ENCODE results near the gene SLC26A1.

DNA sequence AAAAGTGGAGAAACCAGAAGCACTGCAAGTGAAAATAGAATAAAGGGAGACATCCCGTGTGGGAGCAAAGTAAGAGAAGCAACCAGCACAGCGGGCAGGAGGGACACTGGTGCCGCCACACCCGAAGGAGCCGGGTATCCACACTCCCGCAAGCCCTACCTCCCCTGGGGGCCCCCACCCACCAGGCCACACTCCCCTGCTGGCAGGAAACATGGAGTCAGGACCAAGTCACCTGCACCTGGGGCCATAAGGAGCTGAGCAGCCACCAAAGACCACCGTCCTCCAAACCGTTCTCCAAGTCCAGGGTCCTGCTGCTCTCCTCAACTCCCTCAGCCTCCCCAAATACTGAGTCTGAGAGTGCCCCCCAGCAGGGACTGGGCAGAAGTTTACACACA lies 48.7 kb upstream of the SLC26A1 start:
- TF ChIP-seq, protein P1, sequence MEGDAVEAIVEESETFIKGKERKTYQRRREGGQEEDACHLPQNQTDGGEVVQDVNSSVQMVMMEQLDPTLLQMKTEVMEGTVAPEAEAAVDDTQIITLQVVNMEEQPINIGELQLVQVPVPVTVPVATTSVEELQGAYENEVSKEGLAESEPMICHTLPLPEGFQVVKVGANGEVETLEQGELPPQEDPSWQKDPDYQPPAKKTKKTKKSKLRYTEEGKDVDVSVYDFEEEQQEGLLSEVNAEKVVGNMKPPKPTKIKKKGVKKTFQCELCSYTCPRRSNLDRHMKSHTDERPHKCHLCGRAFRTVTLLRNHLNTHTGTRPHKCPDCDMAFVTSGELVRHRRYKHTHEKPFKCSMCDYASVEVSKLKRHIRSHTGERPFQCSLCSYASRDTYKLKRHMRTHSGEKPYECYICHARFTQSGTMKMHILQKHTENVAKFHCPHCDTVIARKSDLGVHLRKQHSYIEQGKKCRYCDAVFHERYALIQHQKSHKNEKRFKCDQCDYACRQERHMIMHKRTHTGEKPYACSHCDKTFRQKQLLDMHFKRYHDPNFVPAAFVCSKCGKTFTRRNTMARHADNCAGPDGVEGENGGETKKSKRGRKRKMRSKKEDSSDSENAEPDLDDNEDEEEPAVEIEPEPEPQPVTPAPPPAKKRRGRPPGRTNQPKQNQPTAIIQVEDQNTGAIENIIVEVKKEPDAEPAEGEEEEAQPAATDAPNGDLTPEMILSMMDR (IDR thresholded peaks at IDR 0.05), result no peak
- TF ChIP-seq POLR2A (IDR thresholded peaks at IDR 0.05) (no peak), EP300 (IDR thresholded peaks at IDR 0.05) (no peak)

Data from tibial nerve (tissue), 4 donors.